ENCODE data around the gene NHLRC4.
A peak's percentile ranks its signal among the peaks of the same experiment; 100 is the strongest.

The NHLRC4 gene

GRCh38 chr16:566475-567372 lies at the start of gene NHLRC4:
Gene NHLRC4 (plus strand): TSS chr16:567005. CDS start chr16:568048, 1,043 bp downstream.
- DNase-seq (ENCODE audit: low spot score), result peak; percentile 51

DNA sequence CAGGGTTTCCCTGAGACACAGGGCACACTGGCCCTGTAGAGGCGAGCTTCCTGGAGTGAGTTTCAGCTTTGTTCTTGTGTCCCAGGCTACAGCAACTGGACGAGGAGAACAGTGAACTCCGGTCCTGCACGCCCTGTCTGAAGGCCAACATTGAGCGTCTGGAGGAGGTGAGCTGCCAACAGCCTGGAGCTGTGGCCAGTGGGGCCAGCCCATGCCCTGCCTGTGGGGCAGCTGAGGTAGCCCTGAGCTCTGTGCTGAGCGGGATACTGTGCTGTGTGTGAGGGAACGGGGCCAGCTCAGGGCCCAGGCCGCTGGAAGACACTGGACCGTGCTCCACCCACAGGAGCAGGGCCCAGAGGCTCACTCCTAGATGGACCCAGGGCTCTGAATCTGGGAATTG lies 47.9 kb upstream of the NHLRC4 start:
- DNase-seq (ENCODE audit: low spot score), result no peak

DNA sequence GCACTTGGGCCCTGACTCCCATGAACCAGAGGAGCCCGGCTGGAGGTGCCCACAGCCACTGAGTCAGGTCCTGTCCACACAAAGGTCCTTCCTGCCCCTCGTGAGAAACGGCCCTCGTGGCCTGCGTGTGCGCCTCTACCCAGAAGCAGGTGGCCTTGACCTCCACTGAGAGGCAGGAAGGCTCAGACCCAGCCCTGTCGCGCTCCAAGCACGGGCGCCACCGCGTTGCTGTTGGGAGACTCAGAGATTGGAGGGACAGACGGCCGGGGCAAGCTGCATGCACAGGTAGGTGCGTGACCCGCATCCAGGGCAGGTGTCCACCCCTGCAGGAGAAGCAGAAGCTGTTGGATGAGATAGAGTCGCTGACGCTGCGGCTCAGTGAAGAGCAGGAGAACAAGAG lies 47.4 kb upstream of the NHLRC4 start:
- DNase-seq (ENCODE audit: low spot score), result no peak

DNA sequence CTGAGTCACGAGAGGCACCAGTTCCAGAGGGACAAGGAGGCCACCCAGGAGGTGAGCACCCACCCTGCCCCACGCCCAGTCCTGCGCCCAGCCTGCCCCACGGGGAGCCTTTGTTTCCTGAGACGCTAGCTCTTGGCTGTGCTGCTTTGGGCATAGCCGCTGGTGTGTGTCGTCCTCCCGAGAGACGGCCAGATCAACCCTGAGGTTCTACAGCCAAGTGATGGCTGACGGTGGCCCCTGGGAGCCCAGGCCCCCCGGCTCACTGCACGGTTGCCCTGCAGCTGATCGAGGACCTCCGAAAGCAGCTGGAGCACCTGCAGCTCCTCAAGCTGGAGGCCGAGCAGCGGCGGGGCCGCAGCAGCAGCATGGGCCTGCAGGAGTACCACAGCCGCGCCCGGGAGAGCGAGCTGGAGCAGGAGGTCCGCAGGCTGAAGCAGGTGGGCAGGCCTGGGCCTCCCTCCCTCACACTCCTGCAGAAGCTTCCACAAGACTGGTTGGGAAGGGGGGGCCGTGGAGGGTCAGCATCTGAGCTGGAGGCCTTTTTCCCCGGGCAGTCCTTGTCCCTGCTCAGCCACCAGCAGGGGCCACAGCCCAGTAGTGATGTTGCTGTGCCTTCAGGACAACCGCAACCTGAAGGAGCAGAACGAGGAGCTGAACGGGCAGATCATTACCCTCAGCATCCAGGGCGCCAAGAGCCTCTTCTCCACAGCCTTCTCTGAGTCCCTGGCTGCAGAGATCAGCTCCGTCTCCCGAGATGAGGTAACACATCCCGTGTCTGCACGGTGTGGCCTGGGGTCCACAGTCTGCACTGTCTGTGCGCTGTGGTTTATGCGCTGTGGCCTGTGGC lies 46.7 kb upstream of the NHLRC4 start:
- no peak for DNase-seq (ENCODE audit: low spot score)

- no peak for DNase-seq (ENCODE audit: low spot score)
Observed at GRCh38 chr16:520847-521246, 46.0 kb upstream of the NHLRC4 start.

DNA sequence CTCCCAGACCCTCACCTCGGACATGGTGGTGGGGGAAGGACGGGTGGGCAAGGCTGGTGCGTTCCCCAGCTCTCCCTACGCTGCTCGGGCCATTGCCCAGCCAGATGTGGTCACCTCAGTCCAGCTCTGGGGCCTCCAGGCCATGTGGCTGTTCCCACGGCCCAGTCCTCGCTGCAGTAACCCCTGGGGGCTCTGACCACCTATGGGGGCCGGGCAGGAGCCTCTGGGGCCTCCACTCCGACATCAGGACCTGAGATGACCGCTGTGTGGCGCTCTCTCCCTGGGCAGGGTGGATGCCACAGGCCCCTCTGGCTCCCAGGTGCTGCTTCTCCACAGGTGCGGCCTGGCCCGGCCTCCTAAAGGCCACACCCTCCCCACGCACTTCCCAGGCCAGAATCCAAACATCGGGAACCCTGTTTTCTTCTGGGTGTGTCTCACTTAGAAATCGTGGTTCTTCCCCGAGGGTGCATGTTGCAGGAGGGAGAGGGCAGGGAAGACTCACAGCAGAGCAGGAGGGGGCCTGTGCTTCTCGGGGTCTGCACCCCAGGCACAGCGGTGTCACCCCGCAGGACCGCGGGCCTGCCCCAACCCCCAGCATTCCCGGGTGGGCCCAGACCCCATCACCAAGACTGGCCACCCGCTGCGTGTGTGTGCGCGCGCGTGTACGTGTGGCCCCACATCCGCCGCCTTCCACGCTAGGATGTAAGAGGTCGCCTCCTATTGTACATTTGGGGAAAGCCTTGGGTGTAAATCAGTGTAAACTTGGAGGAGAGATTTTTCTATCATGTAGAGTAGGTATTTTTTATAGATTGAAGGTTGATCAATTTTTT lies 45.2 kb upstream of the NHLRC4 start:
- DNase-seq (ENCODE audit: low spot score), result no peak

DNA sequence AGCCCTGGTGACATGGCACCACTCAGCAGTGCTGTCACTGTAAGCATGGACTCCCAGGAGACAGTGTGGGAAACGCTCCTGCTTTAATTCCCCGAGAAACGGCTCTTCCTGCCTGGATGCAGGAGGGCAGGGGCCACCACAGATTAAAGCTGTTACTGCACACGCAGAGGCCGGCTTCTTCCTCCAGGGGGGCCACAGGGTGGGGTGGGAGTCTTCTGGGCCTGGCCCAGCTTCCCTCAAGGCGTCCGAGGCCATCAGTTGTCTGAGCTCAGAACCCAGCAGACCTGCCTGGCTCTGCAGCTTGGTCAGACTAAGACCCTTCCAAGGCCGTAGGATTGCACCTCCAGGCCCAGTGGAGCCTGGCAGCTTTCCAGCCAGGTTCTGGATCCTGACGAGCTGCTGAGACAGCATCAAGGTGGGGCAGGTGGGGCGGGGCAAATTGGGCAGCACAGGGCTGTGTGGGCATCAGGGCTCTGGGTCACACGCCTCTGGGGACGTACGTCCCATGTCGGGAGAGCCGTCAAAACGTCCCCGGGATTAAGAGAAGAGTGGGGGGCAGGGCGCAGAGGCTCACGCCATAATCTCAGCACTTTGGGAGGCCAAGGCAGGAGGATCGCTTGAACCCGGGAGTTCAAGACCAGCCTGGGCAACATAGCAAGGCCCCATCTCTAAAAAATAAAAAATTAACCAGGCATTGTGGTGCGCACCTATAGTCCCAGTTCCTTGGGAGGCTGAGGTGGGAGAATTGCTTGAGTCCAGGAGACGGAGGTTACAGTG lies 44.3 kb upstream of the NHLRC4 start:
- DNase-seq (ENCODE audit: low spot score), result no peak

- DNase-seq (ENCODE audit: low spot score), result no peak
Observed at GRCh38 chr16:523097-523741, 43.6 kb upstream of the NHLRC4 start.

DNA sequence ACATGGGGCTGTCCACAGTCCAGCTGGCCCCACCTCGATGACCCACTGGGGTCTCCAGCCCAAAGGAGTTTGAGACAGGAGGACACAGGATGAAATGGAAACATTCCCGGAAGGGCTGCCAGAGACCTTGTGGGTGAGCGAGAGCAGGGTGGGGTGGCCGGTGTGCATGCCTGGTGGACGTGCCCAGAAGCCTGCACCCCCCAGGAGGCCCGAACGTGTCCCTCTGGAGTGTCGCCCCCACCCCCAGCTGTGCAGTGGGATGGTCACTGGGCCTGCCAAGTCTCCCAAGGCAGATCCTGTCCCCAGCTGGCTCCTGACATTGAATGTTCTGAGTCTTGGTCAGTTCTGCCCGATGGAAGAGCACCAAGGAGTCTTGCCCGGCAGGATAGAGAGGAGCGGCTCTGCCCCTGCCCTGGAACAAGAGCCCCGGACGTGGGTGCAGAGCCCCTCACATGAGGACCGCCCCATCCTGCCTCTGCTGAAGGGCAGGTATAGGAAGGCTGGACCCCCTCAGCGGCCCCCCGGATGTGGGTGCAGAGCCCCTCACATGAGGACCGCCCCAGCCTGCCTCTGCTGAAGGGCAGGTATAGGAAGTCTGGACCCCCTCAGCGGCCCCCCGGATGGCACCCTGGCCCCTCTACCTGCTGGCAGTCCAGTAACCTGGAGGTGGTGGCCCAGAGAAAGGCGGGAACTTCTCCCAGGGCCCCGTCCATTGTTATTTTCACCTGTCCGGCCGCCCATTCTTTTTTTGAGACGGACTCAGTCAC lies 42.3 kb upstream of the NHLRC4 start:
- DNase-seq (ENCODE audit: low spot score), result no peak

- DNase-seq (ENCODE audit: low spot score), result no peak
Observed at GRCh38 chr16:525123-525519, 41.7 kb upstream of the NHLRC4 start.

- DNase-seq (ENCODE audit: low spot score), result peak; percentile 73
Observed at GRCh38 chr16:525520-526180, 41.2 kb upstream of the NHLRC4 start.

DNA sequence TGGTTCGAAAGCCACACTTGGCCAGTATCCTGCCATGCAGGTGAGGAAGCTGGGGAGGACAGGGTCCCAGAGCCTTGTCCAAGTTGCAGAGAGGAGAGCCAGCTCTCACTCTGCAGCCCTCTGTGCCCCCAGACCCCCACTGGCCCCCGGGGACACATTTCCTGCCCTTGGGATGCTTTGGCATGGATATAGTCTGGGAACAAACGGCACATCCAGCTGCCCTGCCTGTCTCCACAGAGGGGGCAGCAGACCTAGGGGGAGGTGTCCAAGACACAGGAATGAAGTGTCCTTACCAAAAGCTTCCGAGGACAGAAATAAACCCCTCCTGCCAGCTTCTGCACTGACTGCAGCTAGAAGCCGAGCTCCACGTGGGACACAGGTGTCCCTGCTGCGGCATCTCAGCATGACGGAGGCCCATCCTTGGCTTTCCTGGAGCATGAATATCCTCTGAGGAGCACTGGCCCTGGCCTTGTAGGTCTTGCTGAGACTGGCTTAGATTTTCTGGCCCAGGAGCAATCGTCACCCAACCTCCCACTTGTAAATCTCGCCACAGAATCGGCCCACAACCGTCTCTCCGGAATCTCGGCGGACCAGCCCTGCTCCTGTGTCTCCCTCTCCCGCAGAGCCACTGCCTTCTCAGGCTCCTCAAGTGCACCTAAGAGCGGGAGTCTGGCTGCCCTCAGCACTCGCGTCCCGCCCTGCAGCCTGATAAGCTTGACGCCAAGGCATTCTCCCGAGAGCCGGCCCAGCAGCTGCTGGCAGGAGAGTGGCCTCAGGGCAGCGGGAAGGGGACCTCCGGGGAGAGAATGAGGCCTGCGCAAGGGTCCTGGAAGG lies 40.4 kb upstream of the NHLRC4 start:
- DNase-seq (ENCODE audit: low spot score), result no peak

GRCh38 chr16:527015-527903 lies 39.5 kb upstream of the NHLRC4 start, which contains the start of gene CAPN15:
Gene CAPN15 (plus strand): TSS chr16:527712. CDS start chr16:546839, 19,127 bp downstream.
- DNase-seq (ENCODE audit: low spot score), result peak; percentile 79

- peak; percentile 32 for DNase-seq (ENCODE audit: low spot score)
Observed at GRCh38 chr16:528111-529011, 38.4 kb upstream of the NHLRC4 start.

- DNase-seq (ENCODE audit: low spot score), result peak; percentile 28
Observed at GRCh38 chr16:529012-529575, 37.7 kb upstream of the NHLRC4 start.
